Aorta (tissue), 5 donors: ENCODE measurements around the gene SSPN. TPM values are rescaled to one million over a fixed set of nuclear protein-coding genes. Genes with fewer than 3 reads are reported as not detected.

Experiments
- ATAC-seq: fragments of 200-7000 bp; cut with Tn5 transposase; one replicate; pipeline ENCODE4 v1.9.1; 2022; ENCODE audit warnings: moderate library complexity; ENCODE audit not compliant: low FRiP score
- DNase-seq, 2 donors: peaks; one replicate each; pipeline ENCODE4 v3.0.0-alpha.2; 2020
- H3K27ac ChIP-seq, 2 donors: one replicate each; pipeline ENCODE4 v1.5.1; 2013; ENCODE audit warnings: low read length in 2 of 2, mild to moderate bottlenecking in 2 of 2, moderate library complexity in 2 of 2, control low read depth in 1 of 2, inconsistent platforms in 1 of 2, low read depth in 1 of 2
- H3K27me3 ChIP-seq, 2 donors: one replicate each; pipeline ENCODE4 v1.6.1; 2013; ENCODE audit warnings: control low read depth in 1 of 2, low read length in 1 of 2, mild to moderate bottlenecking in 1 of 2, moderate library complexity in 1 of 2; ENCODE audit not compliant: insufficient read depth in 2 of 2, control insufficient read depth in 1 of 2
- H3K36me3 ChIP-seq, 2 donors: one replicate each; pipeline ENCODE4 v1.6.1; 2013; ENCODE audit warnings: control low read depth in 1 of 2, low read length in 1 of 2, mild to moderate bottlenecking in 1 of 2; ENCODE audit not compliant: insufficient read depth in 2 of 2, control insufficient read depth in 1 of 2
- H3K4me1 ChIP-seq, 2 donors: one replicate each; pipeline ENCODE4 v1.6.1; 2013; ENCODE audit warnings: low read length in 2 of 2, control low read depth in 1 of 2, mild to moderate bottlenecking in 1 of 2, moderate library complexity in 1 of 2; ENCODE audit not compliant: insufficient read depth in 2 of 2, control insufficient read depth in 1 of 2
- H3K4me3 ChIP-seq, 2 donors: one replicate each; pipeline ENCODE4 v1.5.1; 2013; ENCODE audit warnings: low read length in 2 of 2, control low read depth in 1 of 2, mild to moderate bottlenecking in 1 of 2
- H3K9me3 ChIP-seq: one replicate; pipeline ENCODE4 v1.6.1; 2013; ENCODE audit warnings: mild to moderate bottlenecking, low read length; ENCODE audit not compliant: control insufficient read depth
- WGBS, 2 donors: extraction: QIAGEN DNeasy Blood & Tissue Kit; methylation state at CpG; one replicate each; pipeline ENCODE4 v1.1.7; 2013; 5-methylcytosine and 5-hydroxymethylcytosine counted together
- intact Hi-C, 2 donors: fragments of 100-400 bp; cut with DNase I; formaldehyde crosslinking; loops; one replicate each; pipeline versions ENCODE4 v1.14.2 to v1.15.0; 2022
- polyA plus RNA-seq, 2 donors: library from polyadenylated mRNA; stranded (reverse); fragments of 200-250 nt; gene quantifications; one replicate each; pipeline ENCODE4 v1.2.3, GENCODE V29; 2013
- total RNA-seq, 2 donors: library from RNA; stranded (reverse); fragmentation: NEBNext Ultra II Directional; extraction: Animal tissue kit (Norgen Biotek cat#: 25700); gene quantifications; one replicate each; pipeline ENCODE4 v1.2.1, GENCODE V29; 2021
- donor health status: healthy with polysubstance abuse.
- donor health status: Bipolar disorder and iron deficiency.
- donor health status: DM: no; HTN: no; CAD: no.
- donor health status: DM: no; HTN: no; CAD: no.
- donor health status: DM: yes; HTN: yes; CAD: no.

SSPN gene
- total and polyA plus RNA-seq, 4 donors: 24.5 to 109 (median 35.6) TPM

GRCh38 chr12:26241080-26241479 is 45.7 kb downstream of the SSPN start:
- intact Hi-C loops: no loop called here
- Histone ChIP-seq H3K4me1 (peaks cover 0 to 2% of the 10 kb centered on the region in 2 donors), H3K9me3 (no peaks in the 10 kb centered on the region), H3K36me3 (no peaks in the 10 kb centered on the region), H3K4me3 (no peak overlapping the region), H3K27ac (no peak overlapping the region), H3K27me3 (no peaks in the 10 kb centered on the region)
- 87% methylated on average over 2 of the region's 2 CpGs for WGBS, 2 donors
- DNase-seq: no peak
- no peak for ATAC-seq

GRCh38 chr12:26242683-26243082 is 47.3 kb downstream of the SSPN start:
- Histone ChIP-seq H3K27me3 (no peaks in the 10 kb centered on the region), H3K4me3 (no peak overlapping the region), H3K36me3 (no peaks in the 10 kb centered on the region), H3K4me1 (peaks cover 0 to 2% of the 10 kb centered on the region in 2 donors), H3K27ac (no peak overlapping the region), H3K9me3 (no peaks in the 10 kb centered on the region)
- no peak for ATAC-seq
- DNase-seq: no peak
- intact Hi-C loops: no loop called here

GRCh38 chr12:26244503-26244902 is 49.1 kb downstream of the SSPN start:
- H3K27me3 ChIP-seq: no peaks in the 10 kb centered on the region
- H3K36me3 ChIP-seq: no peaks in the 10 kb centered on the region
- H3K4me3 ChIP-seq: no peak overlapping the region
- WGBS, 2 donors: 89 to 92% methylated on average over 9 of the region's 9 CpGs
- H3K4me1 ChIP-seq: peaks cover 0 to 2% of the 10 kb centered on the region in 2 donors
- no peaks in the 10 kb centered on the region for H3K9me3 ChIP-seq
- no peak for DNase-seq
- intact Hi-C loops: no loop called here
- ATAC-seq: no peak
- no peak overlapping the region for H3K27ac ChIP-seq

GRCh38 chr12:26245175-26245942 is 50.0 kb downstream of the SSPN start:
- DNase-seq (no peak), ATAC-seq (no peak)
- intact Hi-C loops: no loop called here
- 73% methylated on average over 6 of the region's 6 CpGs for WGBS, 2 donors
- H3K27me3 ChIP-seq: no peaks in the 10 kb centered on the region
- H3K4me1 ChIP-seq: no peaks in the 10 kb centered on the region
- H3K27ac ChIP-seq: no peak overlapping the region
- H3K36me3 ChIP-seq: no peaks in the 10 kb centered on the region
- H3K9me3 ChIP-seq: no peaks in the 10 kb centered on the region
- H3K4me3 ChIP-seq: no peak overlapping the region

GRCh38 chr12:26246483-26247164 is 51.3 kb downstream of the SSPN start:
- no peaks in the 10 kb centered on the region for H3K36me3 ChIP-seq
- no peaks in the 10 kb centered on the region for H3K4me1 ChIP-seq
- H3K9me3 ChIP-seq: no peaks in the 10 kb centered on the region
- no peak for ATAC-seq
- H3K27ac ChIP-seq: no peak overlapping the region
- H3K4me3 ChIP-seq: no peak overlapping the region
- no peaks in the 10 kb centered on the region for H3K27me3 ChIP-seq
- DNase-seq: no peak
- 95 to 96% methylated on average over 4 of the region's 4 CpGs for WGBS, 2 donors
- intact Hi-C loops: no loop called here

GRCh38 chr12:26247873-26248272 is 52.5 kb downstream of the SSPN start:
- H3K27ac ChIP-seq: no peak overlapping the region
- H3K27me3 ChIP-seq: no peaks in the 10 kb centered on the region
- no peaks in the 10 kb centered on the region for H3K36me3 ChIP-seq
- intact Hi-C loops: no loop called here
- ATAC-seq (no peak), DNase-seq (no peak)
- H3K9me3 ChIP-seq: no peaks in the 10 kb centered on the region
- 63 to 65% methylated on average over 4 of the region's 4 CpGs for WGBS, 2 donors
- H3K4me1 ChIP-seq: no peaks in the 10 kb centered on the region
- H3K4me3 ChIP-seq: no peak overlapping the region

- no peak for ATAC-seq
- DNase-seq: no peak
- WGBS, 2 donors: 70 to 77% methylated on average over 3 of the region's 3 CpGs
- H3K4me1 ChIP-seq: no peaks in the 10 kb centered on the region
- no peak overlapping the region for H3K27ac ChIP-seq
- H3K4me3 ChIP-seq: no peak overlapping the region
- H3K9me3 ChIP-seq: no peaks in the 10 kb centered on the region
- no peaks in the 10 kb centered on the region for H3K27me3 ChIP-seq
- intact Hi-C loops: no loop called here
- no peaks in the 10 kb centered on the region for H3K36me3 ChIP-seq
Observed at GRCh38 chr12:26250801-26251200, 55.4 kb downstream of the SSPN start.

GRCh38 chr12:26251600-26251999 is 56.2 kb downstream of the SSPN start:
- H3K4me3 ChIP-seq: no peak overlapping the region
- H3K27ac ChIP-seq: no peak overlapping the region
- DNase-seq (peak in 1 of 2 donors; percentile 73), ATAC-seq (peak; percentile 88)
- no peaks in the 10 kb centered on the region for H3K4me1 ChIP-seq
- H3K9me3 ChIP-seq: no peaks in the 10 kb centered on the region
- 29 to 32% methylated on average over 6 of the region's 6 CpGs for WGBS, 2 donors
- no peaks in the 10 kb centered on the region for H3K27me3 ChIP-seq
- H3K36me3 ChIP-seq: no peaks in the 10 kb centered on the region
- intact Hi-C loops: no loop called here

- H3K4me3 ChIP-seq: no peak overlapping the region
- DNase-seq (no peak), ATAC-seq (no peak)
- intact Hi-C loops: no loop called here
- H3K27ac ChIP-seq: no peak overlapping the region
- 45 to 50% methylated on average over 1 of the region's 1 CpG for WGBS, 2 donors
- no peaks in the 10 kb centered on the region for H3K36me3 ChIP-seq
- H3K9me3 ChIP-seq: no peaks in the 10 kb centered on the region
- H3K27me3 ChIP-seq: no peaks in the 10 kb centered on the region
- H3K4me1 ChIP-seq: no peaks in the 10 kb centered on the region
Observed at GRCh38 chr12:26252946-26253345, 57.6 kb downstream of the SSPN start.
